Tibial nerve (tissue), 3 donors: ENCODE measurements around the gene CFAP410.

Source experiments
- POLR2A ChIP-seq, 2 donors: fragments of 450-650 bp; IDR thresholded peaks; one replicate each; pipeline ENCODE4 v1.6.1; 2017; ENCODE audit warnings: antibody characterized with exemption in 2 of 2, mild to moderate bottlenecking in 2 of 2, moderate library complexity in 2 of 2
- TF ChIP-seq, protein P1 (sequence below), 5 experiments: fragments of 200-600 bp in 3 of 5; fragments of 450-650 bp in 2 of 5; sonication (generic) in 3 of 5; IDR thresholded peaks; one replicate each; pipeline ENCODE4 v1.5.1; 2016 to 2019; ENCODE audit warnings: antibody characterized with exemption in 5 of 5, mild to moderate bottlenecking in 3 of 5, moderate library complexity in 2 of 5

DNA sequence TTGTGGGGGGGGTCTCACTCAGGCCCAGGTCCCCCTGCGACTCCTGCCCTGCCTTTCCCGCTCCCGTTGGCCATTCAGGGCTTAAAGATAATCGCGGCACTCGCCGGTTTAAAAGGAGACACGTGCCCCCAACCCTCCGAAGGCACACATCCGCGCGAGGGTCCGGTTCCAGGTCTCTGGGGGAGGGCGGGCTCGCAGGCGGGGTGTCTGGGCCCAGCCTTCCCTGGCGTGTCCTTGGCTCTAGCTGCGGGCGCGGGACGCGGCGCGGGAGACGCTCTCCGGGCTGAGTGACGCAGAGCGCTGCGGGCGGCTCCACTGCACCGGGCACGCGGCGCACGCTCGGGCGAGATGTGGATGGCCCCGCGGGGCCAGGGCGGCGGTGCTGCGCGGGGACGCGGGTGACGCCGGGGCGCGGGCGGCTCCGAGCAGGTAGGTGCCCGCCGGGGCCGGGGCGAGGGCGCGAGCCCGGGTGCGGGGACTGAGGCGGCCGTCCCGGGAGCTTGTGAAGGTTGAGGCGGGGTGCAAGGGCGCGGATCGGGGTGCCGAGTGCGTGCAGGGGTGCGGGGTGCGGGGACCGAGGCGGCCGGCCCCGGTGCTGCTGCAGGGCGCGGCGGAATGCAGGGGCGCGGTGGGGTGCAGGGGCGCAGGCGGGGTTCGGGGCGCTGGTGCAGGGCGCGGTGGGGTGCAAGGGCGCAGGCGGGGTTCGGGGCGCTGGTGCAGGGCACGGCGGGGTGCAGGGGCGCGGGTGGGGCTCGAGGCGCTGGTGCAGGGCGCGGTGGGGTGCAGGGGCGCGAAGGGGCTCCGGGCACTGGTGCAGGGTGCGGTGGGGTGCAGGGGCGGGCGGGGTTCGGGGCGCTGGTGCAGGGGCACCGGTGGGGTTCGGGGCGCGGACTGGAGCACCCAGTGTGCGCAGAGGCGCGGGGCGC lies 10.9 kb upstream of the CFAP410 start:
- TF ChIP-seq, protein P1, sequence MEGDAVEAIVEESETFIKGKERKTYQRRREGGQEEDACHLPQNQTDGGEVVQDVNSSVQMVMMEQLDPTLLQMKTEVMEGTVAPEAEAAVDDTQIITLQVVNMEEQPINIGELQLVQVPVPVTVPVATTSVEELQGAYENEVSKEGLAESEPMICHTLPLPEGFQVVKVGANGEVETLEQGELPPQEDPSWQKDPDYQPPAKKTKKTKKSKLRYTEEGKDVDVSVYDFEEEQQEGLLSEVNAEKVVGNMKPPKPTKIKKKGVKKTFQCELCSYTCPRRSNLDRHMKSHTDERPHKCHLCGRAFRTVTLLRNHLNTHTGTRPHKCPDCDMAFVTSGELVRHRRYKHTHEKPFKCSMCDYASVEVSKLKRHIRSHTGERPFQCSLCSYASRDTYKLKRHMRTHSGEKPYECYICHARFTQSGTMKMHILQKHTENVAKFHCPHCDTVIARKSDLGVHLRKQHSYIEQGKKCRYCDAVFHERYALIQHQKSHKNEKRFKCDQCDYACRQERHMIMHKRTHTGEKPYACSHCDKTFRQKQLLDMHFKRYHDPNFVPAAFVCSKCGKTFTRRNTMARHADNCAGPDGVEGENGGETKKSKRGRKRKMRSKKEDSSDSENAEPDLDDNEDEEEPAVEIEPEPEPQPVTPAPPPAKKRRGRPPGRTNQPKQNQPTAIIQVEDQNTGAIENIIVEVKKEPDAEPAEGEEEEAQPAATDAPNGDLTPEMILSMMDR (IDR thresholded peaks at IDR 0.05) = no peak
- no peak for TF ChIP-seq POLR2A (IDR thresholded peaks at IDR 0.05)
